NOMO-1 (cell line): Measurements from ENCODE around the gene CTSK.
A peak's percentile ranks its signal among the peaks of the same experiment; 100 is the strongest.
"Not testable (repeated sequence)": the region's sequence is repeated elsewhere in the genome, so short reads cannot be mapped to it uniquely, and the experiment has no call there.

Experiments used
- DNase-seq, 2 experiments: peaks; one replicate each; lab custom pipeline; 2025; ENCODE audit not compliant: unreplicated experiment in 2 of 2; lab: John Stamatoyannopoulos, UW

Gene CTSK

GRCh38 chr1:150807249-150808023 is 624 bp downstream of the CTSK start:
- DNase-seq = peak in 1 of 2 experiments; percentile 20

GRCh38 chr1:150805899-150806298 is 2.2 kb downstream of the CTSK start:
- DNase-seq = no peak

- no peak for DNase-seq
Observed at GRCh38 chr1:150804671-150805070, 3.4 kb downstream of the CTSK start.

DNA sequence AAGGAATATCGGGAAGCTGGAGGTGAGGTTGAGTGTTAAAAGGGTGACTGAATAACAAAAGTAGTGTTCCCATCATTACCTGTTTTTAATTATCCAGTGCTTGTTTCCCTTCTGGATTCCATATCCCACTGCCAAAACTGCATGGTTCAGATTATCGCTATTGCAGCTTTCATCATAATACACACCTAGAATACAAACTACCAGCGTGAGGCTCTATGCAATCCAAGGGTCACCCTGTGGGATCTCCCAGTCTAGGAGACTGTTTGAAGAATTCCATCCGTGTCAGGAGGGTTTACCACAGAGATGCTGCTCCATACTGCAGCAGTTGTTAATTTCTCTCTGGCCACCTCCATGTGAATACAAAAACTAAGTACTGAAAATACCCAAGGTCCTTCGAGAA is 9.0 kb downstream of the CTSK start:
- DNase-seq = no peak

- DNase-seq = no peak
Observed at GRCh38 chr1:150798525-150798924, 9.5 kb downstream of the CTSK start.

GRCh38 chr1:150796374-150796773 is 11.7 kb downstream of the CTSK start:
- DNase-seq = no peak

GRCh38 chr1:150793778-150794177 is 14.3 kb downstream of the CTSK start:
- DNase-seq = not testable (repeated sequence)

DNA sequence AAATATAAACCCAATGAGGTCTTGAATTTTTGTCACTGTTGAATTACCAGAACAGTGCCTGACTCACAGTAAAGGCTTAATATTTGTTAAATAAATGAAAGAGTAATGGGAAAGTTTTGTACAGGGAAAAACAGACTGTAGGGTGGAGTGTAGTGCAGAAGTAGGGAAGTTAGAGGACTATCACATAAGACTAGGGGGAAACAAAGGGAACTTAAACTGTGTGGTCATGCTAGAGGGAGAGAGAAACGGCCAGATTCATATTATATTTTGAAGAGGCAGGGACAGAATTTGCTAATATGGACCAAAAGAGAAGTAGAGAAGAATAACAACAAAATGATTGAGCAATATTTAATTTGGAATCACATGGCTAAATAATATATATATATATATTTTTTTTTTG is 14.8 kb downstream of the CTSK start:
- no peak for DNase-seq

- DNase-seq = peak in 1 of 2 experiments; percentile 57
Observed at GRCh38 chr1:150791585-150791984, 16.5 kb downstream of the CTSK start.

DNA sequence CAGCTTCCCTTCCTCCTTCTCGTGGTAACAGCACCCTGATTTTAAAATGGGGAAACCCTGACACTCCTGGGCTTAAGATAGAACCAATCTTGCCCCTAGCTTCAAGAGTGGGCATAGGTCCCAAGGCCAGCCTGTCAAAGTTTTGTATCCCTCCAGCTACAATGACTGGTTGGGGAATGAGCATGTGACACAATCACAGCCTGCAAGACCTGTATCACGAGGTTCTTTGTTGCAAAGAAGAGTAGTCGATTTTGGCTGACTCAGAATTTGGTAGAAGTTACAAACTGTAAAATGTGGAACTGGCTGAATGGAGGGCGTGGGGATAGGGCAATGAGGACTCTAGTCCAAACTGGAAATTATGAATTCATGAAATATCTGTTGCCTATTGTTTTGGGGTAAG is 18.7 kb downstream of the CTSK start:
- peak; percentile 24 to 60 for DNase-seq

DNA sequence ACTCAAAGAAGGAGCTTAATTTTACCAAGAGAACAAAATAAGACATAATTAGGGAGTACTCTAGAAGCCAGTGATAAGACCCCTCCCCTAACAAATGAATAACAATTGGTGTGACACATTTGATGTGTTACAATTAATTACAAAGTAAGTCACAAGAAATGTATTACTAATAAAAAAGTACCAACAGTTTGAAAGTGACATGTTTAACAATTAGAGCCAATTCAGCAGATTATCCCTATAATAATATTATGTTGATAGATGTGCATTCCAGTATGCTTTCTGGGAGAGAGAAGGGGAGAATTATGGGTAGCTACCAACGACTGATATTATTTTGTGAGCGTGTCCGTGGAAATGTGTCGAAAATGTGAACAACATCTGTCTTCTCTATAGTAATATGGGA is 19.1 kb downstream of the CTSK start:
- no peak for DNase-seq

- no peak for DNase-seq
Observed at GRCh38 chr1:150787455-150787854, 20.6 kb downstream of the CTSK start.

- DNase-seq = no peak
Observed at GRCh38 chr1:150780510-150780909, 27.6 kb downstream of the CTSK start.

GRCh38 chr1:150778409-150778808 is 29.7 kb downstream of the CTSK start:
- no peak for DNase-seq

DNA sequence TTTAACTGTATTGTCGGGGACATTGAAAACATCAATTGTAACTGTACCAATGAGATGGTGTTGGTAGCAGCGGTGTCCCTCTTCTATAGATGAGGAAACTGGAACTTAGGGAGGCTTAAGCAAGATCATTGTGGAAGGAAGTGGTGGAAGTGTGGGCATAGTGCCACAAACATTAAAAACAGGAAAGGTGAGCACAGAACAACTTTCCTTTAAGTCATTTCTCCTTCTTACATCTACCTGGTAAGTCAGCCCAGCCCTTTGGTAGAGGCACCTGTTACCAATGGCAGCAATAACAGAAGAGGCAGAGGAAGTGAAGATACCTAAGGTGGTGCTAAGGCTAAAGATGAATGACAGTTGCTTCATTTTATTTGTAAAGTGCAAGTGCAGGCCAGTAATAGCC is 30.5 kb downstream of the CTSK start:
- DNase-seq = peak; percentile 23 to 52

DNA sequence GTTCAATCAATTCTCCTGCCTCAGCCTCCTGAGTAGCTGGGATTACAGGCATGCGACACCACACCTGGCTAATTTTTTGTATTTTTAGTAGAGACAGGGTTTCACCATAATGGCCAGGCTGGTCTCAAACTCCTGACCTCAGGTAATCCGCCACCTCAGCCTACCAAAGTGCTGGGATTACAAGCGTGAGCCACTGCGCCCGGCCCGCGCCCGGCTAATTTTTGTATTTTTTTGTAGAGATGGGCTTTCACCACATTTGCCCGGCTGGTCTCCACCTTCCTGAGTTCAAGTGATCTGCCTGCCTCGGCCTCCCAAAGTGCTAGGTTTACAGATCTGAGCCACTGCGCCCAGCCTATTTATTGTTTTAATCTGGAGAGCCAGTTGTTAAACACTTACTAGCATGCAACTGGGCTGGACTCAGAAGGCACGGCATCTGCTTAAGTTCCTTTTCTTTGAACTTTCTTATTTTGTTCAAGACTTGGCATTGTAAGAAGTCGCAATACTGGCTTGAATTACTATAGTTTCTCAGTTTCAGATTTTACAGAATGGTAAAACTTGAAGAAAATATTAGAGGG is 32.0 kb downstream of the CTSK start:
- DNase-seq = not testable (repeated sequence)

- DNase-seq = peak in 1 of 2 experiments; percentile 14
Observed at GRCh38 chr1:150775276-150775675, 32.8 kb downstream of the CTSK start.

- DNase-seq = no peak
Observed at GRCh38 chr1:150772326-150772725, 35.7 kb downstream of the CTSK start.

GRCh38 chr1:150767704-150768103 is 40.4 kb downstream of the CTSK start:
- not testable (repeated sequence) for DNase-seq

DNA sequence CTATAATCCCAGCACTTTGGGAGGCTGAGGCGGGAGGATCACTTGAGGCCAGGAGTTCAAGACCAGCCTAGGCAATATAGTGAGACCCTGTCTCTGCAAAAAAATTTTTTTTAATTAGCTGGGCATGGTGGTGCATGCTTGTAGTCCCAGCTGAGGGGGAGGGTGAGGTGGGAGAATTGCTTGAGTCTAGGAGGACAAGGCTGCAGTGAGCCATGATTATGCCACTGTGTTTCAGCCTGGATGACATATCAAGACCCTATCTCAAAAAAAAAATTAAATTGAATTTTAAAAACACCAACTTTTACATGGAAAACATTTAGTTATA is 42.1 kb downstream of the CTSK start:
- DNase-seq = not testable (repeated sequence)

- peak; percentile 59 to 94 for DNase-seq
Observed at GRCh38 chr1:150765296-150765976, 42.6 kb downstream of the CTSK start, which contains the start of gene CTSS. TSS of gene CTSS (minus strand) at chr1:150765778. CDS start at chr1:150764763, 1,015 bp downstream.

- DNase-seq = peak in 1 of 2 experiments; percentile 28
Observed at GRCh38 chr1:150764617-150765101, 43.4 kb downstream of the CTSK start.
